HepG2 (cell line): ENCODE data around the gene ZNFX1. TPM values are rescaled to one million over a fixed set of nuclear protein-coding genes. Genes with fewer than 3 reads are reported as not detected.

Source experiments
- ATF3 ChIP-seq: sonication (generic); formaldehyde crosslinking; IDR thresholded peaks from 2 replicates; pipeline ENCODE4 v1.4.0; 2020; ENCODE audit warnings: missing genetic modification reagents
- ATF5 ChIP-seq: sonication (generic); formaldehyde crosslinking; IDR thresholded peaks from 2 replicates; pipeline ENCODE4 v1.4.0; 2020; ENCODE audit warnings: mild to moderate bottlenecking, low read depth, missing genetic modification reagents
- GATAD1 ChIP-seq: IDR thresholded peaks from 2 replicates; pipeline ENCODE4 v1.6.1; 2016; ENCODE audit warnings: missing genetic modification reagents, missing compliant biosample characterization
- GMEB1 ChIP-seq: sonication (generic); formaldehyde crosslinking; IDR thresholded peaks from 2 replicates; pipeline ENCODE4 v1.5.1; 2020; ENCODE audit warnings: missing genetic modification reagents, mild to moderate bottlenecking, borderline replicate concordance
- HMG20B ChIP-seq: conservative IDR thresholded peaks from 2 replicates; pipeline ENCODE4 v1.6.1; 2016; ENCODE audit warnings: missing genetic modification reagents, missing compliant biosample characterization
- HNRNPH1 ChIP-seq: fragments of 200-400 bp; formaldehyde crosslinking; optimal IDR thresholded peaks from 2 replicates; pipeline ENCODE3; 2017; ENCODE audit warnings: mild to moderate bottlenecking, low read depth, low read length
- IKZF1 ChIP-seq: fragments of 450-650 bp; IDR thresholded peaks from 2 replicates; pipeline ENCODE4 v1.7.1; 2016
- JUN ChIP-seq: sonication (generic); formaldehyde crosslinking; IDR thresholded peaks from 2 replicates; pipeline ENCODE4 v1.4.0; 2020; ENCODE audit warnings: mild to moderate bottlenecking, missing genetic modification reagents
- KLF6 ChIP-seq: IDR thresholded peaks from 2 replicates; pipeline ENCODE4 v1.8.0; 2016; ENCODE audit warnings: missing biosample characterization, missing genetic modification reagents
- NR2F2 ChIP-seq: IDR thresholded peaks from 2 replicates; pipeline ENCODE4 v1.6.1; 2012; ENCODE audit warnings: low read depth, inconsistent platforms, borderline replicate concordance
- PBX3 ChIP-seq: sonication (generic); formaldehyde crosslinking; IDR thresholded peaks from 2 replicates; pipeline ENCODE4 v1.8.1; 2023; ENCODE audit warnings: missing genetic modification reagents, inconsistent platforms, borderline replicate concordance
- PPARG ChIP-seq: conservative IDR thresholded peaks from 2 replicates; pipeline ENCODE4 v1.6.1; 2016; ENCODE audit warnings: missing biosample characterization, missing genetic modification reagents
- SKI ChIP-seq: fragments of 450-650 bp; IDR thresholded peaks from one replicate; pipeline ENCODE4 v1.6.1; 2018; ENCODE audit warnings: mild to moderate bottlenecking; ENCODE audit not compliant: partially characterized antibody
- SMARCC2 ChIP-seq: fragments of 450-650 bp; IDR thresholded peaks from 2 replicates; pipeline ENCODE4 v1.6.1; 2017; ENCODE audit warnings: antibody characterized with exemption, mild to moderate bottlenecking
- SNAPC4 ChIP-seq: sonication (generic); formaldehyde crosslinking; IDR thresholded peaks from 2 replicates; pipeline ENCODE4 v1.4.0; 2020; ENCODE audit warnings: mild to moderate bottlenecking, missing genetic modification reagents
- SRSF4 ChIP-seq: fragments of 200-400 bp; formaldehyde crosslinking; IDR thresholded peaks from one replicate; pipeline ENCODE4 v1.6.1; 2018; ENCODE audit warnings: mild to moderate bottlenecking, low read depth, low read length, moderate library complexity; ENCODE audit not compliant: poor library complexity, severe bottlenecking
- YY1 ChIP-seq: IDR thresholded peaks from 2 replicates; pipeline ENCODE4 v1.6.1; 2011; ENCODE audit warnings: low read length, low read depth, moderate library complexity, mild to moderate bottlenecking; ENCODE audit not compliant: insufficient read depth, insufficient replicate concordance
- ZNF136 ChIP-seq: sonication (generic); formaldehyde crosslinking; IDR thresholded peaks from 2 replicates; pipeline ENCODE4 v1.8.1; 2022; ENCODE audit warnings: low read depth, mild to moderate bottlenecking, moderate library complexity, missing genetic modification reagents
- ZNF329 ChIP-seq: sonication (generic); formaldehyde crosslinking; IDR thresholded peaks from 2 replicates; pipeline ENCODE4 v1.9.0; 2021; ENCODE audit warnings: low read depth, mild to moderate bottlenecking, missing genetic modification reagents
- ZNF530 ChIP-seq: sonication (generic); formaldehyde crosslinking; IDR thresholded peaks from 2 replicates; pipeline ENCODE4 v1.5.0; 2020; ENCODE audit warnings: low read depth, mild to moderate bottlenecking, missing genetic modification reagents
- ZNF75D ChIP-seq: sonication (generic); formaldehyde crosslinking; IDR thresholded peaks from 2 replicates; pipeline ENCODE4 v1.8.1; 2023; ENCODE audit warnings: missing genetic modification reagents, mild to moderate bottlenecking, borderline replicate concordance
- polyA plus RNA-seq, 8 experiments: library from polyadenylated mRNA; depleted of rRNA in 3 of 8; stranded (reverse) in 7 of 8; unstranded in 1 of 8; fragments of >200 nt; fragmentation: Illumina TruSeq in 4 of 8; extraction: Trizol in 4 of 8; gene quantifications; 2 replicates each; pipeline versions ENCODE4 v1.2.1 to v1.2.3, GENCODE V29; 2011 to 2016; ENCODE audit warnings: low read depth in 4 of 8, missing spikeins in 1 of 8, mixed read lengths in 1 of 8; ENCODE audit not compliant: insufficient read depth in 1 of 8
- total RNA-seq, 5 experiments: library from RNA; depleted of rRNA; stranded (reverse); fragments of >200 nt; fragmentation: Illumina TruSeq; extraction: Trizol; gene quantifications; 2 replicates each; pipeline ENCODE4 v1.2.3, GENCODE V29; 2016; ENCODE audit warnings: low read depth in 1 of 5

The ZNFX1 gene
- total and polyA plus RNA-seq, 2 of the 13 experiments (the other 11 are each of a cell fraction or from before 2014, with no cell fraction given) = 2.9 to 11.1 TPM

GRCh38 chr20:49219091-49219923 lies 58.5 kb downstream of the ZNFX1 start, which contains the start of gene DDX27 (continued):
- TF ChIP-seq SRSF4 (no peak), HNRNPH1 (no peak), PPARG (CRISPR knock-in tag) (no peak; the same call in none of the 2 replicates), JUN (CRISPR knock-in tag) (peak; percentile 73), ZNF75D (CRISPR knock-in tag) (no peak), NR2F2 (peak; percentile 57; the same call in 1 of the 2 replicates), KLF6 (CRISPR knock-in tag) (peak; percentile 95), IKZF1 (no peak), SNAPC4 (CRISPR knock-in tag) (no peak), HMG20B (CRISPR knock-in tag) (no peak), ZNF329 (CRISPR knock-in tag) (no peak), SMARCC2 (no peak), ATF5 (CRISPR knock-in tag) (no peak), GATAD1 (CRISPR knock-in tag) (peak; percentile 95), ZNF530 (no peak), PBX3 (no peak), YY1 (peak; percentile 76), ATF3 (peak; percentile 78), SKI (no peak), GMEB1 (CRISPR knock-in tag) (peak; percentile 84; the same call in 1 of the 2 replicates), ZNF136 (CRISPR knock-in tag) (peak; percentile 92)
